Esophagus squamous epithelium (tissue), 5 donors: ENCODE data around the gene PRR5. TPM values are rescaled to one million over a fixed set of nuclear protein-coding genes. Genes with fewer than 3 reads are reported as not detected.

Source experiments
- DNase-seq: peaks from one replicate; lab custom pipeline; 2025; lab: John Stamatoyannopoulos, UW
- H3K27ac ChIP-seq, 4 donors: fragments of 200-600 bp; sonication (generic); one replicate each; pipeline ENCODE4 v1.5.1; 2016 to 2019; ENCODE audit warnings: mild to moderate bottlenecking in 1 of 4
- H3K27me3 ChIP-seq, 4 donors: fragments of 200-600 bp; sonication (generic); 1 replicate in 3 of 4; 2 replicates in 1 of 4; pipeline versions ENCODE4 v1.5.1 to v1.6.0; 2017 to 2021; ENCODE audit warnings: antibody characterized with exemption in 1 of 4
- H3K36me3 ChIP-seq, 3 donors: fragments of 200-600 bp; sonication (generic); one replicate each; pipeline ENCODE4 v1.5.1; 2016 to 2019
- H3K4me1 ChIP-seq, 3 donors: fragments of 200-600 bp; sonication (generic); one replicate each; pipeline ENCODE4 v1.5.1; 2017 to 2019
- H3K4me3 ChIP-seq, 4 donors: fragments of 200-600 bp; sonication (generic); 1 replicate in 3 of 4; 2 replicates in 1 of 4; pipeline ENCODE4 v1.5.1; 2016 to 2019; ENCODE audit warnings: mild to moderate bottlenecking in 2 of 4, moderate library complexity in 1 of 4
- H3K9me3 ChIP-seq, 3 donors: fragments of 200-600 bp; sonication (generic); one replicate each; pipeline ENCODE4 v1.5.1; 2016 to 2019
- CTCF ChIP-seq, 6 experiments: fragments of 450-650 bp in 4 of 6; fragments of 200-600 bp in 2 of 6; sonication (generic) in 2 of 6; IDR thresholded peaks; one replicate each; pipeline ENCODE4 v1.5.1; 2016 to 2019; ENCODE audit warnings: antibody characterized with exemption in 6 of 6, mild to moderate bottlenecking in 4 of 6, moderate library complexity in 4 of 6
- POLR2A ChIP-seq, 4 donors: fragments of 450-650 bp; IDR thresholded peaks; one replicate each; pipeline ENCODE4 v1.6.1; 2017; ENCODE audit warnings: antibody characterized with exemption in 4 of 4, mild to moderate bottlenecking in 4 of 4, moderate library complexity in 3 of 4
- WGBS, 2 donors: methylation state at CpG; one replicate each; pipeline ENCODE4 v1.1.5; 2018; 5-methylcytosine and 5-hydroxymethylcytosine counted together
- intact Hi-C: fragments of 100-400 bp; cut with DNase I; formaldehyde crosslinking; loops from one replicate; pipeline ENCODE4 v1.15.0; 2022
- total RNA-seq, 4 donors: library from RNA; depleted of rRNA; stranded (reverse); fragments of >200 nt; gene quantifications; one replicate each; pipeline ENCODE4 v1.1.0, GENCODE V29; 2016
- donor health status: DM: yes; HTN: yes; CAD: no.

PRR5 gene
- total RNA-seq, 4 donors from 2014 or later = 20.8 to 33.0 (median 23.4) TPM

DNA sequence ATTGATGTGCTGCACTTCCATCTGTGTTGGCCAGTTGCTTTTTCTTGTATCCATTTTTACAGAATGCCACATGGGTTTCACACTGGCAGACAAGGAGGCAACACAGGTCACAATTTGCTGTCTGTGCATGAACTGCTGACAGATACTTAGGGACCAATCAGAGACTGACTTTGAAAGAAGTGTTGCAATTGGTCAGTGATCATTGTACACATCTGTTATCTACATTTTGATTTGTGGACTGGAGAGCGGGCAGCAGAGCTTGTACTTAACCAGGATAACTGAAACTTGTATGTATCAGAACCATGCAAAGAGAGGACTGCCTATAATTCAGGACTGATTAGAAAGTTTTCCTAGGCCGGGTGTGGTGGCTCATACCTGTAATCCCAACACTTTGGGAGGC lies 21.8 kb downstream of the PRR5 start:
- no peak for DNase-seq
- intact Hi-C loops = no loop called here
- H3K9me3 ChIP-seq = no peaks in the 10 kb centered on the region
- H3K27ac ChIP-seq = no peak overlapping the region
- peaks cover 0 to 6% (median 4%) of the 10 kb centered on the region in 3 donors for H3K4me1 ChIP-seq
- no peak for TF ChIP-seq POLR2A (IDR thresholded peaks at IDR 0.05)
- TF ChIP-seq CTCF (IDR thresholded peaks at IDR 0.05) = no peak
- H3K27me3 ChIP-seq = no peaks in the 10 kb centered on the region
- H3K36me3 ChIP-seq = peaks cover 0 to 78% (median 0%) of the 10 kb centered on the region in 3 donors
- 85 to 91% methylated on average over 2 of the region's 2 CpGs for WGBS, 2 donors
- no peak overlapping the region for H3K4me3 ChIP-seq

DNA sequence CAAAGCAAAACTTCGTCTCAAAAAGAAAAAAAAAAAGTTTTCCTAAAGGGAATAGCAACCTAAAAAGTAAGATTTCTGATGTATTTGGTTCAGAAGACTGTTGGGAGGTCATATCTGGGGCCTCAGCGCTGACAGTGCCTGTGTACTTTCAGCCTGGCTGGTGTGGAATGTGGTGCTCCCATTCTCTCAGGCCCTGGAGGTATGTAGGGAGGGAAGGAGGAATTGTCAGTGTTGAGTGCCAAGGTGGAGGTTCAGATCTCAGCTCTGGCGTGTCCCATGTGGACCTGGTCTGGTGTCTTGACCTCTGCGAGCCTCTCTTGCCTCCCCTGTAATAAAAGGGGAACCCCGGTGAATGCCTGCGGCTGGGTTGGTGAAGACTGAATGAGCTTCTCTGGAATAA lies 22.4 kb downstream of the PRR5 start:
- no peak for DNase-seq
- no peaks in the 10 kb centered on the region for H3K27me3 ChIP-seq
- peaks cover 0 to 12% (median 8%) of the 10 kb centered on the region in 3 donors for H3K4me1 ChIP-seq
- H3K4me3 ChIP-seq = no peak overlapping the region
- intact Hi-C loops = no loop called here
- peaks cover 0 to 84% (median 0%) of the 10 kb centered on the region in 3 donors for H3K36me3 ChIP-seq
- H3K27ac ChIP-seq = no peak overlapping the region
- TF ChIP-seq CTCF (IDR thresholded peaks at IDR 0.05) (no peak), POLR2A (IDR thresholded peaks at IDR 0.05) (no peak)
- H3K9me3 ChIP-seq = no peaks in the 10 kb centered on the region
- WGBS, 2 donors = 89 to 90% methylated on average over 6 of the region's 6 CpGs

DNA sequence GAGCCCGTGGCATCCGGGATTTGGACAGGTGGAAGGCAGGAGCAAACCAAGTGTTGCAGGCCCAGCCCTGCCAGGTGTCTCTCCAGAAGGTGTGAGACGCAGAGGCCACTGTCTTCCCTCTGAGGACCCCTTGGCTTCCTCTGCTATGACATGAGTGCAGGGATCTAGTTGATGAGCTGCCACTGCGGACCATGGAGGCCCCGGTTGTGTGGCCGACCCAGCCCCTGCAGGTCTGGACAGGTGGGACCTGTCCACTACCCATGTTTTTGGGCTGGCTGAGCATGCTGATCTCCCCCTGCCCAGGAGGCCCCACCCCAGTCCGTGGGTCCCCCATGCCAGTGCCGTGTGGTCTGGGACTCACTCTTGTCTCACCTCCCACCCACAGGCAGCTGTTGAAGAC lies 22.9 kb downstream of the PRR5 start:
- no peak for DNase-seq
- TF ChIP-seq POLR2A (IDR thresholded peaks at IDR 0.05) (no peak), CTCF (IDR thresholded peaks at IDR 0.05) (no peak)
- H3K27ac ChIP-seq = no peak overlapping the region
- H3K9me3 ChIP-seq = no peaks in the 10 kb centered on the region
- H3K36me3 ChIP-seq = peaks cover 0 to 85% (median 0%) of the 10 kb centered on the region in 3 donors
- WGBS, 2 donors = 86 to 93% methylated on average over 5 of the region's 8 CpGs
- H3K27me3 ChIP-seq = no peaks in the 10 kb centered on the region
- no peak overlapping the region for H3K4me3 ChIP-seq
- intact Hi-C loops = no loop called here
- peaks cover 0 to 16% (median 8%) of the 10 kb centered on the region in 3 donors for H3K4me1 ChIP-seq

DNA sequence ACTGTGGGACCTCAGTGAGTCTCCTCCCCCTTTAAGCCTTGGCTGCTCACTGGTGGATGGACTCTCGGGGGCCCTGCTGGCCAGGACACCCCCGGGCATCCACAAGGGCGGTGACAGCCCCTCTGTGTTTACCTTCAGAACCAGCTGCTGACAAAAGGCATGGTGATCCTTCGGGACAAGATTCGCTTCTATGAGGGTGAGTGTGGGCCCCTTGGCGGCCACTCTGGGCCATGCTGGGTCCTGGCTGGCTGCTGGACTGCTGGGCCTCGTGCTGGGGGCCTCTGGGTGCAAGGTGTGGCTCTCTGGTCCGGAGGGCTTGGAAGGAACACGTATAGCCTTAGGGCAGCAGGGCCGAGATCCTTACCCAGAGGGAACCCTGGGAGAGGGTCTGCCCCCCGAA lies 24.4 kb downstream of the PRR5 start:
- no peak overlapping the region for H3K27ac ChIP-seq
- H3K4me1 ChIP-seq = peaks cover 0 to 20% (median 8%) of the 10 kb centered on the region in 3 donors
- intact Hi-C loops = no loop called here
- H3K27me3 ChIP-seq = no peaks in the 10 kb centered on the region
- no peak for TF ChIP-seq CTCF (IDR thresholded peaks at IDR 0.05)
- no peak for TF ChIP-seq POLR2A (IDR thresholded peaks at IDR 0.05)
- H3K4me3 ChIP-seq = no peak overlapping the region
- H3K9me3 ChIP-seq = no peaks in the 10 kb centered on the region
- WGBS, 2 donors = no CpG with 5 or more reads among the region's 11 CpGs
- DNase-seq = no peak
- peaks cover 0 to 81% (median 0%) of the 10 kb centered on the region in 3 donors for H3K36me3 ChIP-seq

DNA sequence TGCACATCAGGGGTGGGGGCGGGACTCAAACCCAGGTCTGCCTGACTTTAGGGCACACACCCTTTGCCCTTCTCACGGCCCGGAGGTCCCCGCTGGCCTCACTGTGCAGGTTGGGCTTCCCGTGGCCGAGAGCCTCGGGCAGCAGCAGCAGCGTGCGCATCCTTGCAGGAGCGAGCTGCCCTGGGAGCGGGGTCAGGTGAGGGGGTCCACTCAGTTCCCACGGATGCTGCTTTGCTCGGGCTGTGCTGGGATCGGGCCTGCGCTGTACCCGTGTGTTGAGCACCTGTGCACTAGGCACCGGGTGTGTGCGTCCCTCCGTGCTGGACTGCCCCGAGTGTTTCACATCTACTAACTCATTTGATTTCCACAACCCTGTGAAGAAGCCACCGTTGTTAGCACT lies 25.1 kb downstream of the PRR5 start:
- peaks cover 0 to 79% (median 0%) of the 10 kb centered on the region in 3 donors for H3K36me3 ChIP-seq
- WGBS, 2 donors = 100% methylated on average over 7 of the region's 21 CpGs; no CpG with 5 or more reads in 1 of the 2 donors
- no peak for DNase-seq
- H3K9me3 ChIP-seq = no peaks in the 10 kb centered on the region
- no peak overlapping the region for H3K27ac ChIP-seq
- H3K4me3 ChIP-seq = no peak overlapping the region
- no peak for TF ChIP-seq CTCF (IDR thresholded peaks at IDR 0.05)
- no peak for TF ChIP-seq POLR2A (IDR thresholded peaks at IDR 0.05)
- peaks cover 0 to 20% (median 8%) of the 10 kb centered on the region in 3 donors for H3K4me1 ChIP-seq
- intact Hi-C loops = no loop called here
- no peaks in the 10 kb centered on the region for H3K27me3 ChIP-seq
